ENCODE data around the gene ADORA1. TPM values are rescaled to one million over a fixed set of nuclear protein-coding genes. Genes with fewer than 3 reads are reported as not detected.
A peak's percentile ranks its signal among the peaks of the same experiment; 100 is the strongest.

Gene ADORA1
- 0.21 and 0.26 TPM in 2 replicates for total RNA-seq
- long read RNA-seq = 0 reads

DNA sequence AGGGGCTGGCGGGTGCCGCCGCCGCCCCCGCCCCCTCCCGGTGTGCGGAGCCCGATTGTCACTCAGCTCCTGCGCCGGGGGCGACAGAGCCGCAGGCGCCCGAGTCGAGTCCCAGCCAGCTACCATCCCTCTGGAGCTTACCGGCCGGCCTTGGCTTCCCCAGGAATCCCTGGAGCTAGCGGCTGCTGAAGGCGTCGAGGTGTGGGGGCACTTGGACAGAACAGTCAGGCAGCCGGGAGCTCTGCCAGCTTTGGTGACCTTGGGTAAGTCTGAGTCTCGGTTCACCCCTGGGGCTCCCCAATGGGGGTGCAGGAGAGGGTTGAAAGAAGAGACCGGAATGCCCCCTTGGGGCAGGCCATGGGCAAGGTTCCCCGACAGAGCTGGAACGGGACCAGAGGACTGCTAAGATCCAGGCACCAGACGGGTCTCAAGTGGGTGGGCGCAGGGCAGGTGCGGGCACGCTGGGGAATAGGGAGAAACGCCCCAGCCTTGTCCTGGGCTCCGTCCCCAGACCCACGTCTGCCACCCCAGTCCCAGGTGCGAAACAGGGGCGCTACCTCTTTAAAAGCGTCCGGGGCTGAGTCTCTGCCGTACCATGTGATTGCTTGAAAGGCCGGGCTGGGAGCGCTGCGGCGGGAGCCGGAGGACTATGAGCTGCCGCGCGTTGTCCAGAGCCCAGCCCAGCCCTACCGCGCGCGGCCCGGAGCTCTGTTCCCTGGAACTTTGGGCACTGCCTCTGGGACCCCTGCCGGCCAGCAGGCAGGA is at the start of gene ADORA1:
Gene ADORA1, plus strand, starts transcription at position 61 of the 765 bp plus-strand sequence. CDS start 1,116 bp downstream, outside the sequence.
- Mint-ChIP-seq H3K27ac (ENCODE audit: unreplicated experiment) (no peak within 1 kb of the TSS), H3K9me3 (ENCODE audit: unreplicated experiment) (no peaks in the 10 kb centered on the region), H3K4me3 (ENCODE audit: unreplicated experiment) (peak within 1 kb of the TSS; percentile 58), H3K36me3 (ENCODE audit: unreplicated experiment) (no peaks in the 10 kb centered on the region), H3K4me1 (ENCODE audit: unreplicated experiment) (peaks cover 23% of the 10 kb centered on the region), H3K27me3 (ENCODE audit: unreplicated experiment) (peaks cover 41% of the 10 kb centered on the region)
- TF ChIP-seq, protein P1, sequence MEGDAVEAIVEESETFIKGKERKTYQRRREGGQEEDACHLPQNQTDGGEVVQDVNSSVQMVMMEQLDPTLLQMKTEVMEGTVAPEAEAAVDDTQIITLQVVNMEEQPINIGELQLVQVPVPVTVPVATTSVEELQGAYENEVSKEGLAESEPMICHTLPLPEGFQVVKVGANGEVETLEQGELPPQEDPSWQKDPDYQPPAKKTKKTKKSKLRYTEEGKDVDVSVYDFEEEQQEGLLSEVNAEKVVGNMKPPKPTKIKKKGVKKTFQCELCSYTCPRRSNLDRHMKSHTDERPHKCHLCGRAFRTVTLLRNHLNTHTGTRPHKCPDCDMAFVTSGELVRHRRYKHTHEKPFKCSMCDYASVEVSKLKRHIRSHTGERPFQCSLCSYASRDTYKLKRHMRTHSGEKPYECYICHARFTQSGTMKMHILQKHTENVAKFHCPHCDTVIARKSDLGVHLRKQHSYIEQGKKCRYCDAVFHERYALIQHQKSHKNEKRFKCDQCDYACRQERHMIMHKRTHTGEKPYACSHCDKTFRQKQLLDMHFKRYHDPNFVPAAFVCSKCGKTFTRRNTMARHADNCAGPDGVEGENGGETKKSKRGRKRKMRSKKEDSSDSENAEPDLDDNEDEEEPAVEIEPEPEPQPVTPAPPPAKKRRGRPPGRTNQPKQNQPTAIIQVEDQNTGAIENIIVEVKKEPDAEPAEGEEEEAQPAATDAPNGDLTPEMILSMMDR (IDR thresholded peaks at IDR 0.05) = peak; percentile 23
- peak; percentile 86 for DNase-seq (ENCODE audit: extremely low spot score, unreplicated experiment)

DNA sequence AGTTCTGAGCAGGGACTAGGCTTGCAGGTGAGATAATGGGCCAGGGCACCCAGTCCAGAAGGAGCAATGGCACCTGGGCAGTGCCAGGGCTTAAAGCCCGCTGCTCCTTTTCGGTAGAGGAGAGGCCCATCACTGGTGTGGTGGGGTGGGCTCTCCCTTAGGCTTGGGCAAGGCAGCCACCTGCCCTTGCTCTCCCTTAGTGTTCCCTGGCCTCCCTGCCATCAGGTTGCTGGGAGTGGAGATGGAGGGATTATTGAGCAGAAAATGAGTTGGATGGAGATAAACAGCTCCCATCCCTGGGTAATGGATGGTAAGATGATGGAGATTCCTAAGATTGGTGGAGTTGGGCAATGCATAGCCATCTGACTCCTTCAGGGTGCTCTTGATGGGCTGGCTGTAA is 49.6 kb upstream of the ADORA1 start:
- H3K4me1 Mint-ChIP-seq (ENCODE audit: unreplicated experiment) = peaks cover 2% of the 10 kb centered on the region
- H3K9me3 Mint-ChIP-seq (ENCODE audit: unreplicated experiment) = no peaks in the 10 kb centered on the region
- H3K27me3 Mint-ChIP-seq (ENCODE audit: unreplicated experiment) = peaks cover 60% of the 10 kb centered on the region

DNA sequence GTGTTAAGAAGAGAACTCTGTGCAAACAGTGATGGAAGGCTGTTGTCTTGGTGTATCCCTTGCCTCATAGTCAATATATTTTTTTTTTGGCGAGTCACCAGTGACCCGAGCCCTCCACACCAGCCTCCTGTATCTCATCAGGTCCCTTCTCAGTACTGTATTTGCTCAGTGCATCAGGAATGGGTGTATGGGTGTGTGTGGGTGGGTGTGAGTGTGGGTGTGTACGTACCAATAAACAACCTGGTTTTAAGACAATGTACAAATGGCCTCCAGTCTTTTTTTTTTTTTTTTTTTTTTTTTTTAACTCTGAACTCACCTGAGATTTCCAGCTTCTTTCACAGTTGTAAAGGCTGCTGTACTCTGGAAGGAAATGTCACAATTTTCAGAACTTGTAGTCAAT is 49.0 kb upstream of the ADORA1 start:
- Mint-ChIP-seq H3K4me1 (ENCODE audit: unreplicated experiment) (peaks cover 2% of the 10 kb centered on the region), H3K9me3 (ENCODE audit: unreplicated experiment) (no peaks in the 10 kb centered on the region), H3K4me3 (ENCODE audit: unreplicated experiment) (no peak overlapping the region), H3K27ac (ENCODE audit: unreplicated experiment) (no peak overlapping the region), H3K36me3 (ENCODE audit: unreplicated experiment) (no peaks in the 10 kb centered on the region), H3K27me3 (ENCODE audit: unreplicated experiment) (peaks cover 57% of the 10 kb centered on the region)
- DNase-seq (ENCODE audit: extremely low spot score, unreplicated experiment) = no peak
- TF ChIP-seq, protein P1 (IDR thresholded peaks at IDR 0.05) = no peak

More for the DNA sequence above, 49.6 kb upstream of the ADORA1 start:
- H3K4me3 Mint-ChIP-seq (ENCODE audit: unreplicated experiment) = no peak overlapping the region
- TF ChIP-seq, protein P1 (IDR thresholded peaks at IDR 0.05) = no peak
- H3K27ac Mint-ChIP-seq (ENCODE audit: unreplicated experiment) = no peak overlapping the region
- no peak for DNase-seq (ENCODE audit: extremely low spot score, unreplicated experiment)
- H3K36me3 Mint-ChIP-seq (ENCODE audit: unreplicated experiment) = no peaks in the 10 kb centered on the region

DNA sequence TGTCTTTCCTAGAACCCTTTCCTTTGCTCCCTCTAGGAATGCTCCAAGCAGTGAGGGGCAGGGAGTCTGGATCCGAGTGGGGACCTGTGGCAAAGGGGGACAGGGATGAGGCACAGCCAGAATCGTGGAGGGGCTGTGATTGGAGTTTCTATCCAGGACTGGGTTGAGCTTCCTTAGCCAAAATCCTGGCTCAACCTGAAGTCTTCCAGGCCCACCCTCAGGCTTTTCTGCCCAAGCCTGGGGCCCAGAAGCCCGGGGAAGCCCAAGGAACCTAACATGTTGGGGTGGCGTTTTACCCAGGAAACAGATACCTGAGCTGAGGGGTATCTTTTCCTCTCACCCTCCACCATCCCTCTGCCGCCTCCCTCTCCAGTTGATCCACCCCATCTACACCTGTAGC is 47.1 kb upstream of the ADORA1 start:
- H3K9me3 Mint-ChIP-seq (ENCODE audit: unreplicated experiment) = no peaks in the 10 kb centered on the region
- DNase-seq (ENCODE audit: extremely low spot score, unreplicated experiment) = no peak
- no peak overlapping the region for H3K27ac Mint-ChIP-seq (ENCODE audit: unreplicated experiment)
- no peak overlapping the region for H3K4me3 Mint-ChIP-seq (ENCODE audit: unreplicated experiment)
- no peaks in the 10 kb centered on the region for H3K36me3 Mint-ChIP-seq (ENCODE audit: unreplicated experiment)
- H3K4me1 Mint-ChIP-seq (ENCODE audit: unreplicated experiment) = peaks cover 2% of the 10 kb centered on the region
- peaks cover 46% of the 10 kb centered on the region for H3K27me3 Mint-ChIP-seq (ENCODE audit: unreplicated experiment)
- TF ChIP-seq, protein P1 (IDR thresholded peaks at IDR 0.05) = no peak

DNA sequence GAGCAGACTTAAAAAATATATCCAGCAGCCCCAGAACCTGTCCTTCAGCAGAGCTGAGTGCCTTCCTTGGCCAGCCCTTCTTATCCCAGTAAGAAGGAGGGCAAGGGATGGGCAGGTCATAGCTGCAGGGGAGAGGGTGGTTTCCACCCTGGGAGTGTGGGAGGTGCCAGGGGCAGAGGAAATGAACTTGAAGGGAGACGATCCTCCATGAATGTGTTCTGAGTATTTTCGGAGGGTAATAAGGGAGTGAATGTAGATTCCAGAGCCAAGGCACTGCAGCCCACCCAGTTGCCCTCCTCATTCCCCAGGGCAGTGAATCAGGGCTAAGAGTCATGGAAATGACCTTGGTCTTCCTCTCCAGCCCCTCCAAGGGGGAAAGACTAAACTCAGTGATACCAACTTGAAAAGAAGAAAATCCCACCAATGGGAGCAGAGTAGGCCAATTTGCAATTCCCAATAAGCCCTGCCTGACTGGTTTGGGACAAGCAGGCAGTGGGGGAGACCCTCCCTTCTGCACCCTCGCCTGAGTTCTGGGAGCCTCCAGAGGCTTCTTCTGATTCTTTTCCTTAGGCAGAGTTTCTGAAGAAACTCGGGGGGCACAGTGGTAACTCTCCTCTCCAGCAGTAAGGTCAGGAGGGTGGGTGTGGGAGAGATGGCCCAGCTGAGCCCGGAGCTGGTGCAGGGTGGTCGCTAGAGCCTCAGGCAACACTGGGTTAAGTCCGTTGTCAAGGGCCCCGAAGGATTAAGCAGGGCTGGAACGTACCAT is 45.9 kb upstream of the ADORA1 start:
- Mint-ChIP-seq H3K27me3 (ENCODE audit: unreplicated experiment) (peaks cover 47% of the 10 kb centered on the region), H3K4me1 (ENCODE audit: unreplicated experiment) (peaks cover 2% of the 10 kb centered on the region), H3K4me3 (ENCODE audit: unreplicated experiment) (no peak overlapping the region), H3K9me3 (ENCODE audit: unreplicated experiment) (no peaks in the 10 kb centered on the region), H3K36me3 (ENCODE audit: unreplicated experiment) (no peaks in the 10 kb centered on the region), H3K27ac (ENCODE audit: unreplicated experiment) (no peak overlapping the region)
- TF ChIP-seq, protein P1 (IDR thresholded peaks at IDR 0.05) = no peak
- DNase-seq (ENCODE audit: extremely low spot score, unreplicated experiment) = no peak
